ENCODE data around the gene MAP4K4.

Gene MAP4K4

DNA sequence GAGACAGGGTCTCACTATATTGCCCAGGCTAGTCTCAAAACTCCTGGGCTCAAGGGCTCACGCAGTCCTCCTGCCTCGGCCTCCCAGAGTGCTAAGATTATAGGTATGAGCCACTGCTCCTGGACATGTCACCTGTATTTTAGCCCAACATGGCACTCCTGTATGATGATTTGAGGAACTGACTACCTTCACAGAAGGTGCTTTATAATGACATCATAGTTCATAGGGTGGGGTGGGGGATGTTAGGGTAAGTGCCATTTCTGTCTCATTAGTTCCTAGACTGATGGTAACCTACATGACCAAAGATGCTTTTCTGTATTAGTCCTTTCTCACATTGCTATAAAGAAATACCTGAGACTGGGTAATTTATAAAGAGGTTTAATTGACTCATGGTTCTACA lies 109.7 kb downstream of the MAP4K4 start:
- DNase-seq (ENCODE audit: insufficient read length, low spot score) (no peak), FAIRE-seq (no peak)

- no peak for DNase-seq (ENCODE audit: insufficient read length, low spot score)
- no peak for FAIRE-seq
Observed at GRCh38 chr2:101808006-101808562, 110.6 kb downstream of the MAP4K4 start.

GRCh38 chr2:101809698-101810097 lies 112.2 kb downstream of the MAP4K4 start:
- no peak for DNase-seq (ENCODE audit: insufficient read length, low spot score)
- no peak for FAIRE-seq

DNA sequence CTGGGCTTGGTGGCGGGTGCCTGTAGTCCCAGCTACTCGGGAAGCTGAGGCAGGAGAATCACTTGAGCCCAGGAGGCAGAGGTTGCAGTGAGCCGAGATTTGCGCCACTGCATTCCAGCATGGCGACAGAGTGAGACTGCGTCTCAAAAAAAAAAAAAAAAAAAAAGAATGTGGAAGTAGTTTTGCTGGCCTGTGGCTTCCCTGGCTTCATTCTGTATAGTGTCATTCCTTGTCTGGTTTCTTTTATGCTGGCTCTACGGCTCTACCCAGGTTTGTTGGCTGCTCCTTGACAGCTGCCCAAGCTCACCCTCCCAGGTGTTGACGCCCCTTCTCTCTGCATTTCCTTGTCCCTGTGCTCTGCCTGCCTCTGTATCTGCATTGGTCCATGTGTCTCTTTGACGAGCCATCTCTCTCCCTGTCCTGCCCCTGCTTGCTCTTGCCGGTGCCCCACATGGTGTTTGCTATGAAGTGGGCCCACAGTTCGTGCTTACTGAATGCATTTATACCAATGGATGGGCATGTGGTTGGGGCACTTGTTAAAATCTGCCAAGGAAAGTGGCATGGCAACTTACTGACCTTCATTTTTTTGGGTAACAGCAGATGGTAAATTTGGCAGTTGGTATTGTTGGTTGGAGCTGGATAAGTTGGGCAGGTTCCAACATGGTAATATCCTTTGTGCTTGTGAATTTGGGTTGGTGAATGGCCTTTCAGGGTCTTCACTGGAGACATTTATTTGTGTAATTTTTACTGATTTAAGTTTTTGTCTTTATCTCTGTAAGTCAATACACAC lies 113.9 kb downstream of the MAP4K4 start:
- no peak for DNase-seq (ENCODE audit: insufficient read length, low spot score)

GRCh38 chr2:101812226-101812625 lies 114.7 kb downstream of the MAP4K4 start:
- DNase-seq (ENCODE audit: insufficient read length, low spot score) (no peak), FAIRE-seq (no peak)

More for the DNA sequence above, 113.9 kb downstream of the MAP4K4 start:
- no peak for FAIRE-seq

- FAIRE-seq = no peak
- no peak for DNase-seq (ENCODE audit: insufficient read length, low spot score)
Observed at GRCh38 chr2:101814752-101815151, 117.2 kb downstream of the MAP4K4 start.

- DNase-seq (ENCODE audit: insufficient read length, low spot score) (no peak), FAIRE-seq (no peak)
Observed at GRCh38 chr2:101815154-101815553, 117.6 kb downstream of the MAP4K4 start.

DNA sequence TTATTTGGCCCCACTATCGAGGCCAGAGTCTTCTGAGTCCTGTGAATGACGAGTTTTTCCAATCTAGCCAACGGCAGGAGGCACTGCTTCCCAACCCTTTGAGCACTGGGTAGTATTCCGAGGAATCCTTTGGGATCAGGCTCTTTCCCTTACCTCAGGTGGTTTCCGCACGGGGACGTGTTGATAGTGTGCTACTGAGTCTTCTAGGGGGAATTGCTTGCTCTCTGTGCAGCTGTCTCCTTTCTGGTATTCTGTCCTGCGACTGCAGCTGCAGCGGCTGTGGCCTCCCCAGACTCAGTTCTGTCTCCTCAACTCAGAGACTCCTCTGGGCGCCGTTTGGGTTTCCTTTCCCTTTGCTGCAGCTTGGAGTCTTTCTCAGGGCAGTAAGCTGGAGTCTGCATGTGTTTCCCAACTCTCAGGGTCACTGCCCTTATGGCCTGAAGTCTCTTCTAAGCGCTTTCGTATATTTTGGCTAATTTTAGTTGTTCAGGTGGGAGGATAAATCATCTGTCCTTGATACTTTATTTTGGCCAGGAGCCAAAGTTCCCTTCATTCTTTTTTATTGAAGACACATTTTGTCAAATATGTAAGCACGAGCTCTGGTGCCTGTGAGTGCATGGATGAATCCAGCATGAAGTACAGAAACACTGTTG lies 118.4 kb downstream of the MAP4K4 start:
- FAIRE-seq (no peak), DNase-seq (ENCODE audit: insufficient read length, low spot score) (no peak)

- FAIRE-seq (no peak), DNase-seq (ENCODE audit: insufficient read length, low spot score) (no peak)
Observed at GRCh38 chr2:101816598-101816997, 119.1 kb downstream of the MAP4K4 start.

DNA sequence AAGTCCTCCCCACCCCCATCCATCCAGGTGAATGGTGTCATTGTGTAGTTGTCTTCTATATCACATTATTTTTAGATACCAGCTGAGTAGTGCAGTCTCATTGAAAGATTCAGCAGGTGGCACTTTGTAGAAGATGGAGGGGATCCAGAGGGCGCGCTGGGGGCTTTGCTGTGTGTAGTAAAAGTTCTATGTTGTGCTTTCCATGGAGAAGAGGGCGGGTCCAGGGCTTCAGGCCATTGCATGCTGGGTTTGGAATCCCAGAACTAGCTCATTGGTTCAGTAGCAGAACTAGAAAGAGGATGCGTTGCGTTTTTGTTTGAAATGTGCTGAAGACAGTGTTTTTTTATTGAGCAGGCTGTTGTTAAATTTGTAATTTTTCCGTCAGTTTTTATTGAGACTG lies 120.0 kb downstream of the MAP4K4 start:
- FAIRE-seq (no peak), DNase-seq (ENCODE audit: insufficient read length, low spot score) (no peak)

DNA sequence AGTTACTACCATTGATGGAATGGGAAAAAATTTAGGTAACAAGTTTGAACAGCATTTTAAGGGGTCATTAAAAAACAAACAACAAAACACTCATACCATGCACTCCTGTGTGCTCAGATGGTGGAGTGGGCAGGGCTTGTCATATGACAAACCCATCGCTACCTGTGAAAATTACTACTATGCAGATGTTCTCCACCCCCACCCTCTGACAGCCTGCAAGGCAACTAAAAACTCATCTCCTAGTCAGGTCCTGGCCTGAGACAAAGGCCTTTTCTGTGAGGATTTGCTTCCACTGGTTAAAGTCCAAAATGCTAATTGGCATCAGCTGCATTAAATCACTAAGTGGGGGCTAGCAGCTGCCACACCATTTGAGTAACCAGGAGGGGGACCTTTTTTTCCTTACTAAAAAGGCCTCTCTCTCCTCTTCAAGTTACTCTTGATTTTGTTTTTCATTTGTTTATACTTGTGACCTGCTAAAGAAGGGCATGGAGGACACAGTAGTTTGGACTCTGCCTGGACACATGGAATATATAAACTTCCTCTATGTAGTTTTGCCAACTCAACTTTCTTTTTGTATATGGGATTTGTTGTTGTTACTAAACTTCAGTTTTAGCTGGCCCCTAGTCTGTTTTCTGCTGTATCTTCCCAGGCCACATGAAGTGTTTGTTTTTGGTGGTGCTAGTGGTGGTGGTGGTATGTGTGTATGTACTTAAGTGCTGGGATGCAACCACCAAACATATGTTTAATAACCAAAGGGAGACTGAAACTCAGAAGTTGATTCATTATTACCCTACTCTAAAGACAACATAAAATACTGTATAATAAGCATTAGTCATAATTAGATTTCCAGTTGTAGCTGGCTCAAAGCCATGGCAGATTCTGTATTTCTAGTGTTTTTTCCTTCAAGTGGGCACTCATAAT lies 121.3 kb downstream of the MAP4K4 start:
- DNase-seq (ENCODE audit: insufficient read length, low spot score) = no peak
- FAIRE-seq = no peak

GRCh38 chr2:101820519-101820918 lies 123.0 kb downstream of the MAP4K4 start:
- no peak for DNase-seq (ENCODE audit: insufficient read length, low spot score)
- no peak for FAIRE-seq

DNA sequence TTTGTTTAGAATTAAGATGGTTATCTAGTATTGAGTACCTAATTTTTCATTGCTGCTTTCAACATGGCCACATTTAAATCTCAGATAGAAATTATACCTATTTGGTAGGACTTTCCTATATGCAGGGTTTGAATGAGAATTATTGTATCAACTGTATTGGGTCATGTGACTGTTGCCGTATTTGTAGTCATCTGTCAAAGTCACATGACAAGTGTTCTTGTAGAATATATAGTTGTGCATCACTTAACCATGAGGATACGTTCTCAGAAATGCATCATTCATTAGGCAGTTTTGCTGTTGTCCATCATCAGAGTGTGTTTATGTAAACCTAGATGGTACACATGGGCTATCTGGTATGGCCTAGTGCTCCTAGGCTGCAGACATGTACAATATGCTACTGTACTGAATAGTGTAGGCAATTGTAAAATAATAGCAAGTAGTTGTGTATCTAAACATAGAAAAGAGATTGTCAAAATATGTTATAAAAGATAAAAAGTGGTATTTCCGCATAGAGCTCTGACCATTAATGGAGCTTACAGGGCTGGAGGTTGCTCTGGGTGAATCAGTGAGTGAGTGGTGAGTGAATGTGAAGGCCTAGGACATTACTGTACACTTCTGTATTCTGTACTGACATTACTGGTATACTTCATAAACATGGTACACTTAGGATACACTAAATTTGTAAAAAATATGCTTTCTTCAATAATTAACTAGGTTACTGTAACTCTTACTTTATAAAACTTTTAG lies 123.7 kb downstream of the MAP4K4 start:
- FAIRE-seq (no peak), DNase-seq (ENCODE audit: insufficient read length, low spot score) (no peak)

DNA sequence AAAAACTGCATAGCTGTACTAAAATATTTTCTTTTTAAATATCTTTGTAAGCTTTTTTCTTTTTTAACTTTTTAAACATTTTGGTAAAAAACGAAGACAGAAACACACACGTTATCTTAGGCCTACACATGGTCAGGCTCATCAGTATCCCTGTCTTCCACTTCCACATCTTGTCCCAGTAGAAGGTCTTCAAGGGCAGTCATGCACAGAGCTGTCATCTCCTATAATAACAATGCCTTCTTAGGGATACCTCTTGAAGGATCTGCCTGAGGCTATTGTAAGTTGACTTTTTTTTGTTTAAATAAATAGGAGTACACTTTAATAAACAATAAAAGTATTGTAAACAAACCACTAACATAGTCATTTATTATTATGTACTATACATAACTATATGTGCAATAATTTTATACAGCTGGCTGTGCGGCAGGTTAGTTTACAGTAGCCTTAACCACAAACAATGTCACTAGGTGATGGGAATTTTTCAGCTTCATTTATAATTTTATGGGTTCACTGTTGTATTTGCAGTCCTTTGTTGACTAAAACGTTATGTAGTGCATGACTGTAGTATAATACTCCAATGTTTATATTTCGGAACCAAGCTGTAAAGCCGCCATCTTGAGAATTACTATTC lies 124.4 kb downstream of the MAP4K4 start:
- no peak for DNase-seq (ENCODE audit: insufficient read length, low spot score)
- FAIRE-seq = no peak

GRCh38 chr2:101823347-101823791 lies 125.9 kb downstream of the MAP4K4 start:
- DNase-seq (ENCODE audit: insufficient read length, low spot score) (no peak), FAIRE-seq (peak; percentile 37)

DNA sequence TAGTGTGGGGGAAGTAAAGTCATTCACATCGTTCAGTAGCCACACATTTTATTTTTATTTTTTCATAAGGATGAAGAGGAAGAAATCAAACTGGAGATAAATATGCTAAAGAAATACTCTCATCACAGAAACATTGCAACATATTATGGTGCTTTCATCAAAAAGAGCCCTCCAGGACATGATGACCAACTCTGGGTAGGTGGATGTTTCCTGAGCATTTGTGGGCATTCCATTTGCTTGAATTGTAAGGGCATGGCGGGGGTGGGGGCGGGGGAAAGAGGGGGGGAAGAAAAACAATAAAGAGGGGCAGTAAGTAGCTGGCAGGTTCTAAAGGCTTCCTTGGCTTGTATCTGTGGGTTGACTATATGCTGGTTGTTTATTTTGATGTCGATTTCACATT lies 126.4 kb downstream of the MAP4K4 start:
- FAIRE-seq (no peak), DNase-seq (ENCODE audit: insufficient read length, low spot score) (no peak)

DNA sequence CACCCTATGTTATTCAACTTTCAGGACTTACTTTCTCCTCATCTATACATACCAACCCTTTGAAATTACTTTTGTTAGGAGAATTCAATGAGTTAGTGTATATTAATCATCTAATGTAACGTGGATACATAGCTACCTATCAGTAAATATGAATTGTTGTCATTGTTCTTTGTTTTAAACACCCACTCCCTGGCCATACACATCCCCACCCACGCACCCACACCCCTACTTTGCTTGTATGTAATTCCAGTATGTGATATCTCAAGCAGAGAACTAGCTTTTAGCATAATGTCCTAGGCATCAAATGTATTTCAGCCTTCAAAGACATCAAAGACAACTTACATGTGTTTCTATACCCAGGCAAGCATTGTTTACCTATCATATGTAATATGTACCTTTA lies 129.2 kb downstream of the MAP4K4 start:
- DNase-seq (ENCODE audit: insufficient read length, low spot score) (no peak), FAIRE-seq (no peak)

DNA sequence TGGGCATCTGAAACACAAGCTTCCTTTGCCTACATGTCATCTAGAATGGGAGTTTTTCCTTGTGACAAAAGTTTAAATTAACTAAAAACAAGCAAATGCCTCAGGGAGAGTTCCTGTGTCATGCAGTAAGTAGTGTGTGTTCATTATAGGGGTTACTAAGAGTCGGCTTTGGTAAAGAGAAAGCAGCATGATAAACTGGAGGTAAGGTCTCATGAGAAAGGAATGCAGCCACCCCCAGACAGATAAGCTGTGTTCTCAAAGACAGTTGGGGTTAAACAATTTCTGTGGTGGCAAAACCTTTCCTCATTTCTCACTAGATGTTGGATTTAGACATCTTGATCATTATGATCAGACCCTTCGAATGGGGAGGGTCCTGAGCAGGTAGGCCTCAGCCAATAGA lies 129.7 kb downstream of the MAP4K4 start:
- no peak for DNase-seq (ENCODE audit: insufficient read length, low spot score)
- no peak for FAIRE-seq

DNA sequence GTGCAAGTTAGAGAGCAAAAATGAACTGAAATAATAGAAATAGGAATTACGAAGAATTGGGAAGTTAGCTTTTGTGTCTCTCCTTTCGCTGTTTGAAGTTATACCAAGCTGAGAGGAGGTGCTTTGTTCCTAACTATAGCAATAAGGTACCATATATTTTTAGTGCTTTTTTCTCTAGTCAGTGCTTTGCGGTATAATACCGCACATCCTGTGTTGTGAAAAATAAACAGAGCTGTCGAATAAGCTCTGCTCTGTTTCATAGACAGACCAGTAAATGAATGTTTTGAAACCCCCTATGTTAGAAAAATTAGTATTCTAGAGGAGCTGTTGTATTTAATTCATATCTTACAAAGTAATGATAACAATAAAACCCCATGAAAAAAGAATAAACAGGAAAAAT lies 130.8 kb downstream of the MAP4K4 start:
- FAIRE-seq (no peak), DNase-seq (ENCODE audit: insufficient read length, low spot score) (no peak)

Measured in GM19239 (cell line).